Measurements from ENCODE around the gene CYP1A2.
A peak's percentile ranks its signal among the peaks of the same experiment; 100 is the strongest.

The CYP1A2 gene

GRCh38 chr15:74781431-74782258, 33.0 kb downstream of the CYP1A2 start, which contains the start of gene CSK (continued):
- peak; percentile 70 for TF ChIP-seq ZFHX2 (tag by site-specific recombination; conservative IDR thresholded peaks at IDR 0.05)
- no peak for TF ChIP-seq ZNF529 (tag by site-specific recombination; IDR thresholded peaks at IDR 0.05; ENCODE audit: insufficient replicate concordance)
- TF ChIP-seq ZSCAN5A (tag by site-specific recombination; IDR thresholded peaks at IDR 0.05) = no peak
- TF ChIP-seq ZNF341 (tag by site-specific recombination; IDR thresholded peaks at IDR 0.05; ENCODE audit: low read depth) = peak; percentile 44; the same call in 1 of the 2 replicates
- no peak for TF ChIP-seq ZNF571 (tag by site-specific recombination; IDR thresholded peaks at IDR 0.05)
- no peak for TF ChIP-seq ZNF248 (tag by site-specific recombination; IDR thresholded peaks at IDR 0.05)
- TF ChIP-seq MZF1 (tag by site-specific recombination; IDR thresholded peaks at IDR 0.05; ENCODE audit: borderline replicate concordance) = no peak
- TF ChIP-seq ZNF521 (tag by site-specific recombination; IDR thresholded peaks at IDR 0.05) = no peak
- TF ChIP-seq ZNF596 (tag by site-specific recombination; IDR thresholded peaks at IDR 0.05) = no peak
- 0 out of 2 replicates have a peak, but pooled peaks have one; percentile 7 for TF ChIP-seq SP2 (tag by site-specific recombination; IDR thresholded peaks at IDR 0.05)
- no peak for TF ChIP-seq GFI1B (tag by site-specific recombination; IDR thresholded peaks at IDR 0.05)
- TF ChIP-seq ZBTB48 (tag by site-specific recombination; IDR thresholded peaks at IDR 0.05) = no peak
- no peak for TF ChIP-seq ZNF555 (tag by site-specific recombination; conservative IDR thresholded peaks at IDR 0.05)
- TF ChIP-seq KLF1 (tag by site-specific recombination; IDR thresholded peaks at IDR 0.05) = peak; percentile 49
- 0 out of 2 replicates have a peak, but pooled peaks have one; percentile 29 for TF ChIP-seq ZBTB8A (tag by site-specific recombination; IDR thresholded peaks at IDR 0.05)
- TF ChIP-seq ZNF585B (tag by site-specific recombination; IDR thresholded peaks at IDR 0.05) = no peak
- TF ChIP-seq, protein P1, sequence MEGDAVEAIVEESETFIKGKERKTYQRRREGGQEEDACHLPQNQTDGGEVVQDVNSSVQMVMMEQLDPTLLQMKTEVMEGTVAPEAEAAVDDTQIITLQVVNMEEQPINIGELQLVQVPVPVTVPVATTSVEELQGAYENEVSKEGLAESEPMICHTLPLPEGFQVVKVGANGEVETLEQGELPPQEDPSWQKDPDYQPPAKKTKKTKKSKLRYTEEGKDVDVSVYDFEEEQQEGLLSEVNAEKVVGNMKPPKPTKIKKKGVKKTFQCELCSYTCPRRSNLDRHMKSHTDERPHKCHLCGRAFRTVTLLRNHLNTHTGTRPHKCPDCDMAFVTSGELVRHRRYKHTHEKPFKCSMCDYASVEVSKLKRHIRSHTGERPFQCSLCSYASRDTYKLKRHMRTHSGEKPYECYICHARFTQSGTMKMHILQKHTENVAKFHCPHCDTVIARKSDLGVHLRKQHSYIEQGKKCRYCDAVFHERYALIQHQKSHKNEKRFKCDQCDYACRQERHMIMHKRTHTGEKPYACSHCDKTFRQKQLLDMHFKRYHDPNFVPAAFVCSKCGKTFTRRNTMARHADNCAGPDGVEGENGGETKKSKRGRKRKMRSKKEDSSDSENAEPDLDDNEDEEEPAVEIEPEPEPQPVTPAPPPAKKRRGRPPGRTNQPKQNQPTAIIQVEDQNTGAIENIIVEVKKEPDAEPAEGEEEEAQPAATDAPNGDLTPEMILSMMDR (tag by site-specific recombination; IDR thresholded peaks at IDR 0.05) = no peak
- no peak for TF ChIP-seq ZNF785 (tag by site-specific recombination; IDR thresholded peaks at IDR 0.05)
- no peak for TF ChIP-seq ZBTB1 (tag by site-specific recombination; IDR thresholded peaks at IDR 0.05)
- TF ChIP-seq, protein P2, sequence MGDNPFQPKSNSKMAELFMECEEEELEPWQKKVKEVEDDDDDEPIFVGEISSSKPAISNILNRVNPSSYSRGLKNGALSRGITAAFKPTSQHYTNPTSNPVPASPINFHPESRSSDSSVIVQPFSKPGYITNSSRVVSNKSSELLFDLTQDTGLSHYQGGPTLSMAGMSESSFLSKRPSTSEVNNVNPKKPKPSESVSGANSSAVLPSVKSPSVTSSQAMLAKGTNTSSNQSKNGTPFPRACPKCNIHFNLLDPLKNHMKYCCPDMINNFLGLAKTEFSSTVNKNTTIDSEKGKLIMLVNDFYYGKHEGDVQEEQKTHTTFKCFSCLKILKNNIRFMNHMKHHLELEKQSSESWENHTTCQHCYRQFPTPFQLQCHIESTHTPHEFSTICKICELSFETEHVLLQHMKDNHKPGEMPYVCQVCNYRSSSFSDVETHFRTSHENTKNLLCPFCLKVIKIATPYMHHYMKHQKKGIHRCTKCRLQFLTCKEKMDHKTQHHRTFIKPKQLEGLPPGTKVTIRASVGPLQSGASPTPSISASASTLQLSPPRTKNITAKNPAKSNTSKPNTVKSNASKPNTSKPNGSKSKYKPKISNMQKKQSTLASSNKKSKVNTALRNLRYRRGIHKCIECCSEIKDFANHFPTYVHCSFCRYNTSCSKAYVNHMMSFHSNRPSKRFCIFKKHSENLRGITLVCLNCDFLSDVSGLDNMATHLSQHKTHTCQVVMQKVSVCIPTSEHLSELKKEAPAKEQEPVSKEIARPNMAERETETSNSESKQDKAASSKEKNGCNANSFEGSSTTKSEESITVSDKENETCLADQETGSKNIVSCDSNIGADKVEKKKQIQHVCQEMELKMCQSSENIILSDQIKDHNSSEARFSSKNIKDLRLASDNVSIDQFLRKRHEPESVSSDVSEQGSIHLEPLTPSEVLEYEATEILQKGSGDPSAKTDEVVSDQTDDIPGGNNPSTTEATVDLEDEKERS (tag by site-specific recombination; IDR thresholded peaks at IDR 0.05) = no peak
- no peak for TF ChIP-seq ZNF239 (tag by site-specific recombination; IDR thresholded peaks at IDR 0.05)
- no peak for TF ChIP-seq ZNF175 (tag by site-specific recombination; IDR thresholded peaks at IDR 0.05)
- TF ChIP-seq SCRT1 (tag by site-specific recombination; IDR thresholded peaks at IDR 0.05; ENCODE audit: borderline replicate concordance) = no peak
- no peak for TF ChIP-seq ZNF366 (tag by site-specific recombination; conservative IDR thresholded peaks at IDR 0.05)
- TF ChIP-seq ZNF184 (tag by site-specific recombination; IDR thresholded peaks at IDR 0.05) = no peak
- TF ChIP-seq ZNF280C (tag by site-specific recombination; IDR thresholded peaks at IDR 0.05) = no peak
- no peak; the same call in 1 of the 2 replicates for TF ChIP-seq OSR2 (tag by site-specific recombination; IDR thresholded peaks at IDR 0.05)
- no peak for TF ChIP-seq BCL11A (tag by site-specific recombination; IDR thresholded peaks at IDR 0.05; ENCODE audit: low read depth)
- TF ChIP-seq PRDM6 (tag by site-specific recombination; IDR thresholded peaks at IDR 0.05) = no peak
- no peak for TF ChIP-seq ZNF416 (tag by site-specific recombination; IDR thresholded peaks at IDR 0.05)

Measured in HEK293 (cell line).